ENCODE measurements around the gene SORCS1.

- no peak for TF ChIP-seq SP1 (IDR thresholded peaks at IDR 0.05; ENCODE audit: low read depth)
- TF ChIP-seq EZH2phosphoT487 (IDR thresholded peaks at IDR 0.05; ENCODE audit: borderline replicate concordance): no peak
- no peak for TF ChIP-seq POLR2A (IDR thresholded peaks at IDR 0.05; ENCODE audit: borderline replicate concordance, extremely low read depth, insufficient read depth, insufficient read length)
- TF ChIP-seq CTCF (IDR thresholded peaks at IDR 0.05 in 2 of 3, conservative IDR thresholded peaks at IDR 0.05 in 1 of 3; ENCODE audit: borderline replicate concordance in 1 of 3, insufficient read depth in 1 of 3, low read depth in 2 of 3, low read length in 2 of 3): no peak
- no peak for TF ChIP-seq RAD21 (IDR thresholded peaks at IDR 0.05; ENCODE audit: low read depth)
- no peak for TF ChIP-seq CEBPB (IDR thresholded peaks at IDR 0.05; ENCODE audit: low read depth)
Observed at GRCh38 chr10:107139237-107139636, 25.3 kb downstream of the SORCS1 start.

Data from HCT116 (cell line).